DMS114 treated with DMSO at 0.1 percent for 48 hours (cell line): ENCODE measurements around the gene MAGEB1.

Experiments
- DNase-seq: peaks from one replicate; lab custom pipeline; 2025; ENCODE audit not compliant: unreplicated experiment; lab: John Stamatoyannopoulos, UW

MAGEB1 gene, protein sequence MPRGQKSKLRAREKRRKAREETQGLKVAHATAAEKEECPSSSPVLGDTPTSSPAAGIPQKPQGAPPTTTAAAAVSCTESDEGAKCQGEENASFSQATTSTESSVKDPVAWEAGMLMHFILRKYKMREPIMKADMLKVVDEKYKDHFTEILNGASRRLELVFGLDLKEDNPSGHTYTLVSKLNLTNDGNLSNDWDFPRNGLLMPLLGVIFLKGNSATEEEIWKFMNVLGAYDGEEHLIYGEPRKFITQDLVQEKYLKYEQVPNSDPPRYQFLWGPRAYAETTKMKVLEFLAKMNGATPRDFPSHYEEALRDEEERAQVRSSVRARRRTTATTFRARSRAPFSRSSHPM

DNA sequence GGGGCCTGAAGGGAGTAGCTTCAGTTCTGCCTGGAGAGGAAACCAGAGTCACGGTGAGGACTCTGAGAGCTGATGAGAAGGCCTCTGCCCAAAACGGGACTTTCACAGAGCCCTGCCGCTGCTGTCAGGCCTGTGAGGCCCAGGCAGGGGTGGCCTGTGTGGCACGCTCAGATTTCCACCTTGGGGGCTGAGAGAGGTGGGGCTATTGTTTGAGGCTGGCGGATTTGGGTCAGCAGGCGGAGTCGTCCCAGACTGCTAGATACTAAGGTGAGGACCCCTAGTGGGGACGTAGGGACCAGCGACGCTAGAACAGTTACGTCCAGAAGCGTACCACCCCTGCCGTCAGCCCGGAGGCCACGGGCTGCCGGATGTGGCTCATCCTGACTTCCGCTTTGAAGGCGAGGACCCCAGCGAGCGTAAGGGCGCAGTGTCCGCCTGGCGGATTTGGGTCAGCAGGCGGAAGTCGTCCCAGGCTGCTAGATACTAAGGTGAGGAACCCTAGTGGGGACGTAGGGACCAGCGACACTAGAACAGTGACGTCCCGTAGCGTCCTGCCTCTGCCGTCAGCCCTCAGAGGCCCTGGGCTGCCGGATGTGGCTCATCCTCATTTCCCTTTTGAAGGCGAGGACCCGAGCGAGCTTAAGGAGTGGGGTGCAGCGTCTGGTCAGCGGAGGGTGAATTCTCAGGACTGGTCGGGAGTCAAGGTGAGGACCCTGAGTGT lies at the start of gene MAGEB1:
MAGEB1 (plus strand) TSS at position 378 of the 721 bp plus-strand sequence. CDS start 3,348 bp downstream, outside the sequence.
- DNase-seq = no peak

DNA sequence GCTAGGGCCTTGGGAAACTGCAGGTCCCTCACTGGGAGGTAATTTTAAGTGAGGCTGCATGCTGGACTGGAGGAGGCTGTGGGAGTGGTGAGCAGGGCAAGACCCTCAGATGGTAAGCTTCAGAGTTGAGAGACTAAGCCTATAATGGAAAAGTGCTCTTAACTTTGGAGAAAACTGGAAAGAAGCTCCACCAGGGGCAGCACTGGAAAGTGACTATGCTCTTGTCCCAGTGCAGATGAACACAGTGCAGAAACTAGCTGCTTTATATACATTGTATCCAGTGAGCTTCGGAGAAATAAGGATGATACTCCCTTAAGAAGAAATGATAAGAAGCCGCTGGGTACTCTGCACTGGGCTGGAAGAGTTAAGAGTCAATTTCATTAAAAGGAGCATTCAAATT lies 34.8 kb upstream of the MAGEB1 start:
- no peak for DNase-seq

DNA sequence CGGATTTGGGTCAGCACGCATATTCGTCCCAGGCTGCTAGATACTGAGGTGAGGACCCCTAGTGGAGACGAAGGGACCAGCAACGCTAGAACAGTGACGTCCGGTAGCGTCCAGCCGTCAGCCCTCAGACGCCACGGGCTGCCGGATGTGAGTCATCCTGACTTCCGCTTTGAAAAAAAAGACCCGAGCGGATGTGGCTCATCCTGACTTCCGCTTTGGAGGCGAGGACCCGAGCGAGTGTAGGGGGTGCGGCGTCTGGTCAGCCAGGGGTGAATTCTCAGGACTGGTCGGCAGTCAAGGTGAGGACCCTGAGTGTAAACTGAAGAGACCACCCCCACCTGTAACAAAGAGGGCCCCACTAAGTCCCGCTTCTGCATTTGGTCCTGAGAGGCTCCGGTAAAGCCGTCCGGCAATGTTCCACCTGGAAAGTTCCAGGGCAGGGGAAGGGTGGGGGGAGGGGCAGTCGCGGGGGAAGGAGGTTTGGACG lies 31.5 kb upstream of the MAGEB1 start, which contains the start of gene MAGEB2:
MAGEB2 (plus strand) TSS at position 207 of the 487 bp plus-strand sequence. CDS start 3,018 bp downstream, outside the sequence.
- DNase-seq = no peak

DNA sequence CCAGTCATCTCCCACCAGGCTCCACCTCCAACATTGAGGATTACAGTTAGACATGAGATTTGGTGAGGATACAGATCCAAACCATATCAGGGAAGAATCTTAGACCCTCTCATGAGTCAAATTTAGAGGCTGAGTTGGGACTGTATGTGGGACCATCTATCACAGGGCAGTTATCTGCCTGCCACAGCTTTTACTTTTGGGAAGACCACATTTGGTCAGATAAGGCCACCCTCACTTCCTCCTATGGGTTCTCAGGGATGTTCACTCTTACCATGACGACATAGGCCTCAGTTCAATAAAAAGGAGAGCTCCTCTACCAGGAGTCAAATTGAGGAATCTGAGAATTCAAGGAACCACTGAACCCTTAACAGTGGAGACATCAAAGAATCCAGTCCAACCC lies 29.5 kb upstream of the MAGEB1 start:
- no peak for DNase-seq

DNA sequence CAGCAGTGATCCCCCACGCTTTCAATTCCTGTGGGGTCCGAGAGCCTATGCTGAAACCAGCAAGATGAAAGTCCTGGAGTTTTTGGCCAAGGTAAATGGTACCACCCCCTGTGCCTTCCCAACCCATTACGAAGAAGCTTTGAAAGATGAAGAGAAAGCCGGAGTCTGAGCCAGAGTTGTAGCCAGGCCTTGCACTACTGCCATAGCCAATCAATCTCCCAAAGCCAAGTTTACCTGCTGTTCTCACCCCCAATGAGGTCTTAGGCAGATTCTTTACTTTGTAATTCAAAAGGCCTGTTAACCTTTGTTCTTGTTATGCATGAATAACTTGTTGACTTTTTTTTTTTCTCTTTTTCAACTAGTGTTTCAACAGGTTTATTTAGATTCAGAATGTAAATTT lies 27.6 kb upstream of the MAGEB1 start:
- DNase-seq = no peak

DNA sequence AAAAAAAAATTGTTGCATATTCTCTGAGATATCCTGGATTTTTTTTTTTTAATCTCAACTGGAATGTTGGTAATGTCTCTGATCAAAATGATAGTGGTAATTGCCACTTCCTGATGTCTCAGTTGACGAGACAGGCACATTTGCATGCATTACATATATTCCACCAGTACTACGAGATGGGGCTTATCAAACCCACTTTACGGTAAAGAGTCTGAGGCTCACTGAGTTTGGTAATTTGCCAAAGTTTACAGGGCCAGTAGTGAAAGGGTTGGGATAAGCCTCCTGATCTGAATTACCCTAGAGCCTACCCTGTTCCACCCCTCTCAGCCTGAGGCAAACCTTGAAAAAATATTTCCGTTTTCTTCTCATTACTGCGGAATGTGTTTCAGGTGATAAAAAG lies 26.3 kb upstream of the MAGEB1 start:
- no peak for DNase-seq

DNA sequence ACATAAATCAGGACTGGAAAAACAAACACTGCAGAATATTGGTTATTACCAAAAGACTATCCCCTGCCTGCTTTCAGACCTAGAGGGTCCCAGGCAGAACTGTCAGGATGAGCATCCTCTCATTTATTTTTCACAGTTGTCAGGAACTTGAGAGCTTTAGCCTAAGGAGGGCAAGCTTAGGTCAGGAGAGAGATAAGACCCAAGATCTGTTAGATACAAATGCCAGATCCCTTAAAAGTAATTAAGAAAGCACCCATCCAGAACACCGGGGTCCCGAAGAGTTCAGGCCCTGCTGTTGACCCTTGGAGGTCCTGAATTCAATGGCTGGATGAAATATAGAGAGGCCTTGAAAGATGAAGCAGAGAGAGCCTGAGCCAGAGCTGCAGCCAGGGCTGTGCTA lies 22.4 kb upstream of the MAGEB1 start:
- no peak for DNase-seq

DNA sequence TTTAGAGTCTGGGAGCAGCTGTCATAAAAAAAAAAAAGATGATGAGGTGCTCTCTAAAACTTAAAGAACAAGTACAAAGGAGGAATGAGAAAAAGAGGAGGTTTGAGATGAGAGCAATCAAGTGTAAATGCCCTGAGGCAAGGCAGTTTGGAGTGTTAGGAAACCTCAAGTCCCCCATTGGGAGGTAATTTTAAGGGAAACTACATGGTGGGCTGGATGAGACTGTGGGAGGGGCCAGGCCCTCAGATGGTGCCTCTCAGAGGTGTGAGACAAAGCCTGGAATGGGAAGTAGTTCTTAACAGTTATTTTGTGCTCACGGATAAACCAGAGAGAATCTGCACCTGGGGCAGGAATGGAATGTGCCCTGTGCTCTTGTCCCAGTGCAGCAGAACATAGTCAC lies 18.4 kb upstream of the MAGEB1 start:
- no peak for DNase-seq

DNA sequence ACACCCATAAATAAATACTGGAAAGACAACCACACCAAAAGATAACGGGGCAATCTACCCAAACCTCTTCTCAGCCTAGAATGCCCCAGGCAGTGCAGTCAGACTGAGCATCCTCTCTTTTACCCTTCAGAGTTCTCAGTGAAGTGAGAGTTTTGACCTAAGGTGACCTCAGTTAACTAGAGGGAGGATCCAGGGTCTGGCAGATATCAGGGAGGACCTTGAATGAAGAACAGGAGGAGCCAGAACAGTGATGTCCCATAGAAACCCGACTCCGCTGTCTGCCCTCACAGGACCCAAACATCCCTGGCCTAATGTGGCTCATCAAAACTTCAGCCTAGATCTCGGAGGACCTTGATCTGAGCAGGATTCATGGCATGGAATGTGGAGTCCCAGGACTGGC lies 16.6 kb upstream of the MAGEB1 start, which contains the start of gene MAGEB3:
MAGEB3 (plus strand) TSS at position 263 of the 400 bp plus-strand sequence. CDS start 5,268 bp downstream, outside the sequence.
- no peak for DNase-seq

DNA sequence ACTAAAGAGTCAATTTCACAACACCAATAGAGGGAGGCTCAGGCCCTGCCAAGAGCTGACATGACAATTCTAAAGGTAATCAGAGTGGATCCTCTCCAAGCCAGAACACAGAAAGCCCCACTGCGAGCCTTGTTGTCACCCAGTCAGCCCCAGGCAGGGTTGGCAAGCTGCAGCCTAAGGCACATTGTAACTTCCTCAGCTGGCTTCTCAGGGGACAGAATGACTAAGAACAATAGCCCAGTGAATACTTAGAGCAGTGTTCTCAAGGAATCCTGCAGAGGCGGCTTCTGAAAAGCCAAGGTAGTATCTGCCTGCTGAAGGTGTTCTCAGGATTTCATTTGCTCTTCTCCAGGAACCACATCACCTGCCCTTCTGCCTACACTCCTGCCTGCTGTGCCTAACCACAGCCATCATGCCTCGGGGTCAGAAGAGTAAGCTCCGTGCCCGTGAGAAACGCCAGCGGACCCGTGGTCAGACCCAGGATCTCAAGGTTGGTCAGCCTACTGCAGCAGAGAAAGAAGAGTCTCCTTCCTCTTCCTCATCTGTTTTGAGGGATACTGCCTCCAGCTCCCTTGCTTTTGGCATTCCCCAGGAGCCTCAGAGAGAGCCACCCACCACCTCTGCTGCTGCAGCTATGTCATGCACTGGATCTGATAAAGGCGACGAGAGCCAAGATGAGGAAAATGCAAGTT lies 5.1 kb upstream of the MAGEB1 start, which contains the start of gene MAGEB4:
MAGEB4 (plus strand) TSS at position 277 of the 692 bp plus-strand sequence; CDS start at position 413, 136 bp downstream.
- no peak for DNase-seq

DNA sequence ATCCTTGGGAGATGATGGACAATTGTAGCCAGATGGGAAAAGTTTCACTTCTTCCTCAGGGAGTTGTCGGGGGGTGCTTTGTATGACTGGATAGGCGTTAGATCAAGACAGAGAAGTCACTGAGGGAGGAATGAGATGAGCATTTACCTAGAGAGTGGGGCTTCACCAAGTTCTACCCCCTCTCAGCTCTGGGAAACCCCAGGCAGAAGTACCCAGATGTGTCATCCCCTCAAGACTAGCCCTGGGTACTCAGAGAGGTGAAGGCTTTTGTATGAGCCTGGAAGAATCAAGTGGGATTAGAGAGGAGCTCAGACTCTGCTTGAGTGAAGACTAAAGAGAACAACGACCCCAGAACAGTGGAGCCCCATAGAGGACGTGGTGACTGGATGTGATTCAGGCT lies 1.9 kb downstream of the MAGEB1 start:
- DNase-seq = no peak

DNA sequence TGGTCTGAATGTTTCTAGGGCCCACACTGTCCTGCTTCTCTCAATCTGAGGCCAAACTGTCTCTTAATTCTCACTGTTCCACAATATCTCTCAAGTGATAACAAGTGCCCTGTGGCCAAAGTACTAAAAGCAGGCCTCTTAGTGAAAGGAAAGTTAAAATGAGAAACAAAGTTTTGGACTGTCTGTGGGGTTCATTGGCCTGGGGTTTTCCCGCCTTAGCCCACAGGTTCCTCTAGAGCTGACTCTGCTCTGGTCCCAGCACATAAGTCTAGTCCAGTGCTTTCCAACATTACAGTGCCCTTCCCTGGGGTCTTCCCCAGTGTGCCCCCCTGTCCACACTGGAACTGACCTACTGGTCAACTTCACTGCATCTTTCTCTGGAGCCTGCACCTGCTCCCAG lies 6.3 kb downstream of the MAGEB1 start:
- no peak for DNase-seq

DNA sequence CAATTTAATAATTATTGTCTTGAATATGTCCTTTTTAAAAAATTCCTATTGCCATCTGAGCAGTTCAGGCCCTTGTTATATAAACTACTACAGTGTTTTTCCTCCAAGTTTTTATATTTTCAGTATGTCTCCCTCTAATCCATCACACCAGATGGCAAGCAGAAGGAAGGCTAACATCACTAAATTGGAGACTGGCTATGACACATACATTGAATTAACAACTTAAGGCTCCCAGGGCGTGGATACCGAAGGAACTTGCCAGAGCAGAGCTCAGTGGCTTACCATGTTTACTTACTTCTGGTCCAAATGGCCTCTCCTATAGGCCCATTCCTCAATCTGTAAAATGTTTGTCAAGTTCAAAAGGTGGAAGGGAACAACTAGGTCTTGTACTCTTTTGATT lies 13.0 kb downstream of the MAGEB1 start:
- DNase-seq = no peak

DNA sequence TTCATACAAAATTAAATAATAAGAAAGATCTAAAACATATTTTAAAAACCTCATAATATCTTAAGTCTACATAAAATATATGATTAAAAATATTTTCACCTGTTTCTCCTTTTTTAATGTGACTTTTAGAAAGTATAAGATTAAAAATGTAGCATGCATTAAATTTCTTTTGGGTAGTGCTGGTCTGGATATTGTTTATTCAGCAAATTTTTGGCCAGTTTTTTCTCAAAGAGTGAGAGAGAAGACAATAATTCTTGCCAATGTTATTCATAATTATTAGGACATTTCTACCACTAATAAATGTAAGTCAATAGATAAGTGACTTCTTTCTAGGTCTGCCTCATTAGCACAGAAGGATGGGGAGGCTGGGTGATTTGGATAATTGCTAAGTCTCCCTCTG lies 14.1 kb downstream of the MAGEB1 start:
- DNase-seq = no peak

DNA sequence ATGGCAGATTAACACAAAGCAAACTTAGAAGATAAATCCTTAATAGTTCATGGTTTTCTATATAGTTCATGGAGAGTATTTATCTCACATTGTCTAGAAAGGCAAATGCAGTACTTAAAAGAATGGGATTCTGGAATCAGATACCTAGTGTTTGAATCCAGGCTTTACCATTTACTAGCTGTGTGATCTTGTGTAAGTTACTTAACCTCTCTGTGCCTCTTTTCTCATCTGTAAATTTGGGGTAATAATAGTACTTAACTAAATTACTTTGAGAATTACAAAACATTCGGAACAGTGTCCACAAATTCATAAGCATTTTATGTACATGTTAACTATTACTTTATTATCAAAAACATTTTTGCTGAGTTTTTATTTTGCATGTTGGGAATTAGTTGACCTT lies 15.8 kb downstream of the MAGEB1 start:
- DNase-seq = no peak

DNA sequence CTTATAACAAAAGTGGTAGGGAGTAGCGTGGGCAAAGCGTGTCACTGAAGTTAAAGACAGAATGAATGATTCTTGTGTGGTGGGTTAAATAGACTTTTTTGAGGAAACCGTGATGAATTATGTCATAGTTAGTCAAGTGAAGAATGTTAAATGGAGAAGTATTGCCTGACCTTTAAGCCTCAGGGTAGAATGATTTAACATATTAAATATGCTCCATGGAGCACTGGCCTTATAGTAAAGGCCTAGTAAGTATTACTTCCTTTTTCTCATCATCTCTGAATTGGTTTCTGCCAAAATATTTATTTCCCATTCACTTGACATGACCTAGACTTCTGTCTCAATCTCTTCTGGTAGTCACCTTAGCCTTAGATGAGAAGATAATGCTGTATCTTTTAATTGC lies 23.7 kb downstream of the MAGEB1 start:
- DNase-seq = no peak

DNA sequence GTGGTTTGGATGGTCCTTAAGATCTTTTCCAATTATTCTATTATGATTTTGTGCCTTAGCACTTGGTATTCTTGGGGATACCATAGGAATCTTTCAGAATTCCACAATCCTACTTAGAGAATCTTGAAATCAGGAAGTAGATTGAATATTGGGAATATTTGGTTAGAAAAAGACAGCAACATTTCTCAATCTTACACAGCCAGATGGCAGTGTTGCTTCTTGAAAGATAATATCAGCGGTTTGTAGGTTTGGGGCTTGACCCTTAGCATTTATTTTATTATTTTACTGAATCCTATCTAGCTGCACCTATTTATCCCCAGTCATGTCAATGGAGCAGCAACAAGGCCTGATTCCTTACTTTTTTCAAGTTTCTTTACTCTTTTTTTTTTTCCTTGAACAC lies 28.6 kb downstream of the MAGEB1 start:
- no peak for DNase-seq

DNA sequence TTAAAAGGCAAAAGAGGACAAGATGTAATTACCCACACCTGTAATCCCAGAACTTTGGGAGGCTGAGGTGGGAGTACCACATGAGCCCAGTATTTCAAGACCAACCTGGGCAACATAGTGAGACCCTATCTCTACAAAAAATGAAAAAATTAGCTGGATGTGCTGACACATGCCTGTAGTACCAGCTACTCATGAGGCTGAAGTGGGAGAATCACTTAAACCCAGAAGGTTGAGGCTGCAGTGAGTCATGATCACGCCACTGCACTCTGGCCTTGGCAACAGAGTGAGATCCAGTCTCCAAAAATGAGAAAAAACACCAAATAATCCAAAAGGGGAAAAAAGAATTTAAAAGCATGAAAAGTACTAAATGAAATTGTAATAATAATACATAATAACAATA lies 31.4 kb downstream of the MAGEB1 start:
- DNase-seq = no peak

DNA sequence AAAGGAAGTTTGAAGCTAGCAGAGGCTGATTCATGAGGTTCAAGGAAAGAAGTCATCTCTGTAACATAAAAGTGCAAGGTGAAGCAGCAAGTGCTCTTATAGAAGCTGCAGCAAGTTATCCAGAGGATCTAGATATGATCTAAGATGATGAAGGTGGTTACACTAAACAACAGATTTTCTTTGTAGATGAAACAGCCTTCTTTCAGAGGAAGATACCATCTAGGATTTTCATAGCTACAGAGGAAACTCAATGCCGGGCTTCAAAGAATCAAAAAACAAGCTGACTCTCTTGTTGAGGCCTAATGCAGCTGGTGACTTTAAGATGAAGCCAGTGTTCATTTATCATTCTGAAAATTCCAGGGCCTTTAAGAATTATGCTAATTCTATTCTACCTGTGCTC lies 33.5 kb downstream of the MAGEB1 start:
- DNase-seq = no peak

DNA sequence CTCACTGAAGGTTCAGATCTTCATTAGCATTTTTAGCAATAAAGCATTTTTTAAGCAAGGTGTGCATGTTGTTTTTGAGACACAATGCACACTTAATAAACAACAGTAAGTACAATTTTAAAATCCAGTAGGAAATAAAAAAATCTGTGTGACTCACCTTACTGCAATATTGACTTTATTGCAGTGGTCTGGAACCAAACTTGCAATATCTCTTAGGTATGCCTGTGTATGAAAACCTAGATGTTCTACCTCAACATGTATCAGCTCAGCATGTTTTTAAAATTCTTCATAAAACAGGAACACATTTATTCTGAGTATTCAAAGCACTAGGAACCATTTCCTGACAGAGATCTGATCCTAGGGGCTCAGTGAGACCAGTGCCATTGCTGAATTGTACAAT lies 35.6 kb downstream of the MAGEB1 start:
- DNase-seq = no peak

DNA sequence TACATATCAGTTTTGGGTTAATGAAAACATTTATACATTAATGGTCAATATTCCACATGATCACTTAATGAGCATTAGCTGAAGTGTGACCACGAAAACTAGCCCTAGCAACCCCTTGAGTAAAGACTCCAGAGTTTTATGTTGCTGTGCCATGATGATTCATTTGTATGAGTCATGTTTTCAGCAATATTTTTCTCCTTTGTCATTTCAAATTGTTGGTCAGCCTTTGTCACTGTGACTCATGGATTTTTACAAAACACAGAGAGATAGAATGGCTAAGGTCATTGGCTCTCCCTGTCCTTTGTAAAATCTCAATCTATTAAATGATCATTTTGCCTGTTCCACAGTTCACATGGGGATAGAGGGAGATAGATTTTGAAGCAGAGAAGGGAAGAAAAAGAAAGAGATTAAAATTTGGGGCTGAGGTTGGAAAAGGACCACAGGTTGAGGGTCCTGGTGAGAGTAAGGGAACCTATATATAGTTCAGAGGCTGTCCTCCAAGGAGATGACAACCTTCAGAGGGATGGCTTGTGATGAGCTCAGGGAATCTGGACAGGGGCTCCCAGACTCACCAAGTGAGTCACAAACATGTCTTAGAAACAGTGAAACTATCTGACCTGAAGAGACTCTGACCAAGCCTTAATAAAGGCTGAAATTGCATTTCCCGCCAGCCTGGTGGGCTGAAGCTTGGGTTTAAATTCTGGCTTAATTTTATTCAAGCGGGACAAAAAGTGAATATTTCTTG lies 36.7 kb downstream of the MAGEB1 start:
- DNase-seq = no peak
